NCI-H2227 (cell line): Measurements from ENCODE around the gene KNSTRN.

Experiments
- DNase-seq: peaks from one replicate; lab custom pipeline; 2025; ENCODE audit not compliant: unreplicated experiment; lab: John Stamatoyannopoulos, UW

The KNSTRN gene

GRCh38 chr15:40365016-40365415, 17.5 kb upstream of the KNSTRN start:
- no peak for DNase-seq

DNA sequence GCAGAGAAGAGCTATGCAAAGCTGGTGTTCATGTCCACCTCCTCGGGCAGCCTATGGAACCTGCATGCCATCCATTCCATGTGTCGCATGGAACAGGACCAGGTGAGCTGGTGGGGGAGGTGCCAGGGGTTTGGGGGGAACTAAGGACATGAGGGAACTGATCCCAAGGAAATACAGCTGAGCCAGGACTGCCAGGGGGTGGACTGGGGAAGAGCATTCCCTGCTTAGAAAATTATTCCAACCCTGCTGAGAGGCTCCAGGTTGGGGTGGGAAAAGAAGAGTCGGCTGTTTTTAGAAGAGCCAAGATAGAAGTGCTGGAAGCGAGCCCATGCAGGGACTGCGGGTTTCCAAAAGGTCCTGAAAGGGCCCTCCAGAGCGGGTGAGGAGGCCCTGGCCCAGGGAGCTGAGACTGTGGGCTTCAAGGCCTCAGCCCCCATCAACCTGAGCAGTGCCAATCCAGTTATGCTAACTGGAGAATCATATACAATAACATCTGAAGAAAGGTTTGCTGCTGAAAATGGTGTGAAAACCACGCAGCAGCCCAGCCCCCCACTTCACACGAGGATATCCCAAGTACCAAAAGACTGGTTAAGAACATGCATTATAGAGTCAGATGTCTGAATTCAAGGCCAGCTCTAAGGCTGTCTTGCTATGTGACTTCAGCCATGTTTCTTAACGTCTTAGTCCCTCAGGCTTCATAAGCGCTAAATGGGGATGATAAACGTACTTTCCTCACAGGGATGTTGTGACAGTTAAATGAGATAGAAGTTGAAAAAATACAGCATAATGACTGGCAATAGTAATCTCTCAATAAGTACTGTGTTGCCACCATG, 16.7 kb upstream of the KNSTRN start:
- DNase-seq: no peak

DNA sequence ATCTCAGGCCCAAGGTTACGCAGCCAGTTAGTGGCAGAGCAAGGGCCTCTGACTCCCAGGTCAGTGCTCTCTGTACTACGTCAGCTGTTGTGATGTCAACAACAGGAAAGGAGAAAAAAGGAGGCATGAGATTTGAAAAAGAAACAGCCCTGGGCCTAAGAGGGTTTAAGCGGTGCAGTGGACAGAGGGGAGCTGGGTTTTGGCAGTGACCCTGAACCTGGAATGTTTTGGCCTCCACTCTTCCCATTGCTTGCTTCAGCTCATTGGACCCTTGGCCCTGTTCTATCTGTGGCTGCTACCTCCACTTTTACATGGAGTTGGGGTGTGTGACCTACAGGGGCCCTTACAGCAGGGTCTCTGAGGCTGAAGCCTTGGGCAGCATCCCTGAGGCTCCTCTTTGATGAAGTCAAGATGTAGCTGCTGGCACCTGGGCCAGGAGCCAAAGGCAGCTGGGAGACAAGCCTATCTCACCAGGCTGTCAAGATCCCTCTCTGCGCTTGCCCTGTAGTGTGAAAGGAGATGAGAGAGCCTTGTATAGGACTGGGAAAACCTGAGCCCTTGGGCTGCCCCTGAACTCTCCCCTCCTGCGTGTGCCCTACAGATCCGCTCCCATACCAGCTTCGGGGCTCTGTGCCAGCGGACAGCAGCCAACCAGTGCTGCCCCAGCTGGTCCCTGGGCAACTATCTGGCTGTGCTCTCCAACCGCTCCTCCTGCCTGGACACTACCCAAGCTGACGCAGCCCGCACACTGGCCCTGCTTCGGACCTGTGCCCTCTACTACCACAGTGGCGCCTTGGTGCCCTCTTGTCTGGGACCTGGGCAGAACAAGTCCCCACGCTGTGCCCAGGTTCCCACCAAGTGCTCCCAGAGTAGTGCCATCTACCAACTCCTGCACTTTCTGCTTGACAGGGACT, 15.8 kb upstream of the KNSTRN start:
- DNase-seq: no peak

GRCh38 chr15:40367371-40367685, 15.2 kb upstream of the KNSTRN start:
- DNase-seq: no peak

DNA sequence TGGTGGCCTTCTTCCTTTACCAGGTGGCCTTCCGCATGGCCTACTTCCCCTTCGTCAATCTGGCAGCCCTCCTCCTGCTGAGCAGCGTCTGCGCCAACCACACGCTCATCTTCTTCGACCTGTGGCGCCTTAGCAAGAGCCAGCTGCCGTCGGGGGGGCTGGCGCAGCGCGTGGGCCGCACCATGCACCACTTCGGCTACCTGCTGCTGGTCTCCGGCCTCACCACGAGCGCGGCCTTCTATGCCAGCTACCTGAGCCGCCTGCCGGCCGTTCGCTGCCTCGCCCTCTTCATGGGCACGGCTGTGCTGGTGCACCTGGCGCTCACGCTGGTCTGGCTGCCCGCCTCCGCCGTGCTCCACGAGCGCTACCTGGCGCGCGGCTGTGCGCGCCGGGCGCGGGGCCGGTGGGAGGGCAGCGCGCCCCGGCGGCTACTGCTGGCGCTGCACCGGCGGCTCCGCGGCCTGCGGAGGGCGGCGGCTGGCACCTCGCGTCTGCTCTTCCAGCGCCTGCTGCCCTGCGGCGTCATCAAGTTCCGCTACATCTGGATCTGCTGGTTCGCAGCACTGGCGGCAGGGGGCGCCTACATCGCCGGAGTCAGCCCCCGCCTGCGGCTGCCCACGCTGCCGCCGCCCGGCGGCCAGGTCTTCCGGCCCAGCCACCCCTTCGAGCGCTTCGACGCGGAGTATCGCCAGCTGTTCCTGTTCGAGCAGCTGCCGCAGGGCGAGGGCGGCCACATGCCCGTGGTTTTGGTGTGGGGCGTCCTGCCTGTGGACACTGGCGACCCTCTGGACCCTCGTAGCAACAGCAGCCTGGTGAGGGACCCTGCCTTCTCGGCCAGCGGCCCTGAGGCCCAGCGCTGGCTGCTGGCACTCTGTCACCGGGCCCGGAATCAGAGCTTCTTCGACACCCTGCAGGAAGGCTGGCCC, 14.6 kb upstream of the KNSTRN start:
- no peak for DNase-seq

GRCh38 chr15:40368719-40369473, 13.6 kb upstream of the KNSTRN start:
- DNase-seq: no peak

DNA sequence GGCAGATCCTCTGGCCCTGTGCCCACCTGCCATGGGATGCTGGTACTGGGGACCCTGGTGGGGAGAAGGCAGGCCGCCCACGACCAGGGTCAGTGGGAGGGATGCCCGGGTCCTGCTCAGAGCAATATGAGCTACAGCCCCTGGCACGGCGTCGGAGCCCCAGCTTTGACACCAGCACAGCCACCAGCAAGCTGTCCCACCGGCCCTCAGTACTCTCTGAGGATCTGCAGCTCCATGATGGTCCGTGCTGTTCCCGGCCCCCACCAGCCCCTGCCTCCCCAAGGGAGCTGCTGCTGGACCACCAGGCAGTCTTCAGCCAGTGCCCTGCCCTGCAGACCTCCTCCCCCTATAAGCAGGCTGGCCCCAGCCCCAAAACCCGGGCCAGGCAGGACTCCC, 13.0 kb upstream of the KNSTRN start:
- no peak for DNase-seq

DNA sequence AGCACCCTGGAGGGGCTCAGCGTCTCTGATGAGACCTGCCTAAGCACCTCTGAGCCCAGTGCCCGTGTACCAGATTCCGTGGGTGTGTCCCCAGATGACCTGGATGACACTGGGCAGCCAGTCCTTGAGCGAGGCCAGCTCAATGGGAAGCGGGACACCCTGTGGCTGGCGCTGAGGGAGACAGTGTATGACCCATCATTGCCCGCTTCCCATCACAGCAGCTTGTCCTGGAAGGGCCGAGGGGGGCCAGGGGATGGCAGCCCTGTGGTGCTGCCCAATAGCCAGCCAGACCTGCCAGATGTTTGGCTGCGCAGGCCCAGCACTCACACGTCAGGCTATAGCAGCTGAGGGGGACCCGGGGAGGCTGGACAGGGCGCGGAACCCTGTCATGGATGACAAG, 12.6 kb upstream of the KNSTRN start:
- no peak for DNase-seq

DNA sequence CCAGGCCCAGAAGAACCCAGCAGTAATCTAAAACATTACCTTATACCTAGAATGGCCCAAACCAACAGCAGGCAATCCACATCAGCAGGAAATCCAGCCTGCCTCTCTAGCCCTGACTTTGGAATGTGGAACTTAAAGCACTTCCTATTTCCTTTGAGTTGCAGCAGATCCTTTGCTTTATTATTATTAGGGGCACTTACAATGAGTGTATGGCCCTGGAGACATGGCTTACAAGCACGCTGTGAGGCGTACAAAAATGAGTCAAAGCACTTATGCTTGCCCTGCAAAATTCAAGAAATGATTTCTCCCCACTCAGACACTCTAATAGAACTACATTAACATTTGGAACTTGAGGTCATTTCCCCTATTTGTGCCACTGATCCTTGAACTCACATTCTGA, 9.5 kb upstream of the KNSTRN start:
- DNase-seq: no peak

DNA sequence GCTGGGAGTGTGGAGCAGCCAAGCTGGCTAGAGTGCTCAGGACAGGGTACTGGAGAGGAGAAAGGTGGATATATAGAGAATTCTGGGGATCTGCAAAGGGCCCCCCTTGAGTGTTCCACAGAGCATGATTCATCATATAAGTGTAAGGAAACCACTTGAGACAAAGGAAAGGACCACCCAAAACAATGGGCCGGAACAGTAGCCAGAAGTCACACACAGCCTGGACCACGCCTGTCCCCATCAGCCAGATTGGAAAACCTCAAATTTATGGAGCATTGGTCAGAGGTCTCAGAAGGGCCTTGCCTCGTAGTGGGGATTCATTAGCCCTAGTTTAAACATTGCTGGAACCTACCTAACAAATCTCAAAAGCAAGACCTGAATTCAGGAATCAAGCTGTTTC, 4.9 kb upstream of the KNSTRN start:
- DNase-seq: no peak

DNA sequence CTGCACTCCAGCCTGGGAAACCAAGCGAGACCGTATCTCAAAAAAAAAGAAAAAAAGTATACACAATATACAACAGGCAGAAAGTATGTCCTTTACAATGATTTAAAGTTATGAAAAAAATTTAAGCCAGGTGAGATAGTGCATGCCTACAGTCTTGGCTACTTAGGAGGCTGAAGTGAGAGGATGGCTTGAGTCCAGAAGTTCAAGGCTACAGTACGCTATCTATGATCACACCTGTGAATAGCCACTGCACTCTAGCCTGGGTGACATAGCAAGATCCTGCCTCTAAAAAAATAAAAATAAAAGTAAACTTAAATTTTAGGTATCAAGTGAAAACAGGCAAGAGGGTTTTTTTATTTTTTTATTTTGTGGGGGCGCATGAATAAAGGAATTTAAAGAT, 3.1 kb upstream of the KNSTRN start:
- no peak for DNase-seq

DNA sequence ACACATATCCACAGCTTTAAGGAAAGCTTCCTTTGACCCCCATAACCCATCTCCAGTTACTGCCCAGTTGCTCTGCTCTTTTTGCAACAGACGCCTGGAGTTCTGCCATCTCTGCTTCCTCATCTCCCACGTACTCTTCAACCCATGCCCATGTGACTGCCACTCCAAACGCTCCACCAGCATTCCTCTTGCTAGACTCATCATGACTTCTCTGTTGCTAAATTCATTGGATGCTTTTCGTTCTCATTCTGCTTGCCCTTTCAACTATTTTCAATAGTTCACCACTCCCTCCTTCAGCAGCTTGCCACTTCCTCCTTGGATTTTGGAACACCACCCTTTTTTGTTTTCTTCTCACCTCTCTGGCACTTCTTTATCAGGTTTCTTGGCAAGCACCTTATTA, 2.7 kb upstream of the KNSTRN start:
- no peak for DNase-seq

DNA sequence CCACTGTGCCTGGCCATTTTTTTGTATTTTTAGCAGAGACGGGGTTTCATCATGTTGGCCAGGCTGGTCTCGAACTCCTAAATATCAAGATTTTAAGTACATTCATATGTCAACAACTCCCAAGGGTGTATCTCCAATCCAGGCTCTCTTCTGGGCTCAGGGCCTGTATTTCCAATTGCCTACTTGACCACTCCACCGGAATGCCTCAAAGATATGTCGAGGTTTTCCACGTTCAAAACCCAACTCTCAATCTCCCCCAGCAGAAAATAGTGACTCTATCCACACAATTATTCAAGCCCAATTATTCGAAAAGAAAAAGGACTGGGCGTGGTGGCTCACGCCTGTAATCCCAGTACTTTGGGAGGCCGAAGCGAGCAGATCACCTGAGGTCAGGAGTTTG, 1.9 kb upstream of the KNSTRN start:
- DNase-seq: no peak

- DNase-seq: no peak
These were observed 547 bp upstream of the KNSTRN start for GRCh38 chr15:40381818-40382529.

DNA sequence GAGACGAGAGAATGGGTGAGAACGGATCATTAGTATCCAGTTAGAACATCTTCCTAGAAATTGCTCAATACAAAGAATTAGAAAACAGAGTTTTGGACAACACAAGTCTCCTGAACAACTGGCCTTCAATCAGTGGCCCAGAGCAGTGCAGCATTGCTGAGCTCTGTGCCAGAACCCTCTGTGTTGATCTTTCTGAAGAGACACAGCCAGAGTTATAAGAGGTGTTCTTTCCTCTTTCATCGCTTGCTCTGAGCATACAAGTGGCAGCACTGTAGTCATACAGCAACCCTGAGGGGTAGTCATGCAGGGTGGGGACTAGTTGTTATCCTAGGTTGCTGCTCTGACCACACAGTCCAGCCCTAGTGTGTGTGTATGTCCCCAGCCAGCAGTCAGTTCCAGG, 4.0 kb downstream of the KNSTRN start:
- no peak for DNase-seq

DNA sequence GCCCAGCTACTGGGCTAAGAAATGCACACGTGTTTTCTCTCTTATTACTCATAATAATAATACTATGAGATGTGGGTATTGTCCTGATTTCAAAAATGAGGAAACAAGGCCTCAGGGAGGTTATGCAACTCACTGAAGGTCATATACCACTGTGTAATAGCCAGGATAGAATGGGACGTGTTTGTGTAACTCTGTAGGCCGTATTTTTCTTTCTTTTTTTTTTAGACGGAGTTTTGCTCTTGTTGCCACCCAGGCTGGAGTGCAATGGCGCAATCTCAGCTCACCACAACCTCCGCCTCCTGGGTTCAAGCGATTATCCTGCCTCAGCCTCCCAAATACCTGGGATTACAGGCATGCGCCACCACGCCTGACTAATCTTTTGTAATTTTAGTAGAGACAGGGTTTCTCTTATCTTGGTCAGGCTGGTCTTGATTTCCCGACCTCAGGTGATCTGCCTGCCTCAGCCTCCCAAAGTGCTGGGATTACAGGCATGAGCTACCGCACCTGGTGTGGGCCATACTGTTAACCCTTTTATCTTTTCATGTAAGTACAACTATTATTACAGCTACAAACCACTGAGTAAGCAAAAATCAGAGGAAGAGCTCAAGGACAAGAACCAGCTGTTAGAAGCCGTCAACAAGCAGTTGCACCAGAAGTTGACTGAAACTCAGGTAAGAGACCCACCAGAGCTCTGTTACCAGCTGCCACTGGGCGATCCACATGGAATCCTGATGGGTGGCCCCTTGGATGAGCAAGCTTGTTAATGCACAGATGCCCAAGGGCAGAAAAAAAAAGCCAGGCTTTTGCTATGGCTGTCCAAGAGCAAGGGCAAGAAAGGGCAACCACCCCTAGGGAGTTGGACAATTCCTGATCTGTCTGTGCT, 6.7 kb downstream of the KNSTRN start:
- no peak for DNase-seq

GRCh38 chr15:40389824-40390595, 7.5 kb downstream of the KNSTRN start:
- no peak for DNase-seq
